Frontal cortex (tissue), 4 donors: ENCODE results near the gene SLC39A6. TPM values are rescaled to one million over a fixed set of nuclear protein-coding genes. Genes with fewer than 3 reads are reported as not detected.
A peak's percentile ranks its signal among the peaks of the same experiment; 100 is the strongest.
"Not testable (repeated sequence)": the region's sequence is repeated elsewhere in the genome, so short reads cannot be mapped to it uniquely, and the experiment has no call there.

Source experiments
- DNase-seq, 2 donors: peaks; one replicate each; pipeline ENCODE4 v3.0.0; 2012; ENCODE audit warnings: low spot score in 2 of 2
- FAIRE-seq: peaks from 2 replicates; lab custom pipeline; 2012; peaks lifted over from hg19 to GRCh38; lab: Jason Lieb, UNC
- total RNA-seq: library from RNA; depleted of rRNA; stranded (reverse); fragments of >200 nt; gene quantifications from one replicate; pipeline ENCODE4 v1.2.3, GENCODE V29; 2014
- donor health status: control.
- donor health status: control.
- donor health status: control.

The SLC39A6 gene
- total RNA-seq, 1 donor from 2014 or later, result 231 TPM

GRCh38 chr18:36141576-36141975, 12.4 kb upstream of the SLC39A6 start:
- FAIRE-seq, result no peak
- no peak for DNase-seq

GRCh38 chr18:36139245-36139644, 10.1 kb upstream of the SLC39A6 start:
- FAIRE-seq (no peak), DNase-seq (no peak)

GRCh38 chr18:36135264-36135663, 6.1 kb upstream of the SLC39A6 start:
- no peak for FAIRE-seq

GRCh38 chr18:36132756-36133155, 3.6 kb upstream of the SLC39A6 start:
- FAIRE-seq (no peak), DNase-seq (no peak)

More at GRCh38 chr18:36135264-36135663, 6.1 kb upstream of the SLC39A6 start:
- DNase-seq, result no peak

- DNase-seq, result no peak
- FAIRE-seq, result no peak
Observed at GRCh38 chr18:36131692-36132483, 2.7 kb upstream of the SLC39A6 start.

GRCh38 chr18:36130883-36131653, 1.9 kb upstream of the SLC39A6 start:
- no peak for FAIRE-seq
- DNase-seq, result no peak

- DNase-seq (peak; percentile 11 to 34), FAIRE-seq (no peak)
Observed at GRCh38 chr18:36130039-36130831, 1.1 kb upstream of the SLC39A6 start.

- FAIRE-seq, result no peak
Observed at GRCh38 chr18:36128907-36129299, 237 bp downstream of the SLC39A6 start.

GRCh38 chr18:36128530-36128870, 640 bp downstream of the SLC39A6 start:
- FAIRE-seq, result no peak

More at GRCh38 chr18:36128907-36129299, 237 bp downstream of the SLC39A6 start:
- DNase-seq, result peak in 1 of 2 donors; percentile 15

GRCh38 chr18:36127836-36128529, 1.2 kb downstream of the SLC39A6 start:
- FAIRE-seq (no peak), DNase-seq (no peak)

More at GRCh38 chr18:36128530-36128870, 640 bp downstream of the SLC39A6 start:
- peak; percentile 14 to 23 for DNase-seq

GRCh38 chr18:36126668-36127067, 2.5 kb downstream of the SLC39A6 start:
- DNase-seq, result no peak
- no peak for FAIRE-seq

GRCh38 chr18:36124841-36125240, 4.3 kb downstream of the SLC39A6 start:
- FAIRE-seq, result no peak
- no peak for DNase-seq

GRCh38 chr18:36120297-36120696, 8.8 kb downstream of the SLC39A6 start:
- DNase-seq, result no peak
- FAIRE-seq, result no peak

- DNase-seq, FAIRE-seq: not testable (repeated sequence)
Observed at GRCh38 chr18:36116771-36117170, 12.4 kb downstream of the SLC39A6 start.

- peak; percentile 19 for FAIRE-seq
- DNase-seq, result no peak
Observed at GRCh38 chr18:36114738-36115137, 14.4 kb downstream of the SLC39A6 start.

- FAIRE-seq, result no peak
Observed at GRCh38 chr18:36114251-36114650, 14.9 kb downstream of the SLC39A6 start.

GRCh38 chr18:36112302-36112701, 16.8 kb downstream of the SLC39A6 start:
- no peak for DNase-seq
- FAIRE-seq, result no peak

More at GRCh38 chr18:36114251-36114650, 14.9 kb downstream of the SLC39A6 start:
- DNase-seq, result no peak

GRCh38 chr18:36109737-36110136, 19.4 kb downstream of the SLC39A6 start:
- FAIRE-seq (no peak), DNase-seq (no peak)

- no peak for DNase-seq
- no peak for FAIRE-seq
Observed at GRCh38 chr18:36108601-36109000, 20.5 kb downstream of the SLC39A6 start.

GRCh38 chr18:36108196-36108595, 20.9 kb downstream of the SLC39A6 start:
- DNase-seq (no peak), FAIRE-seq (no peak)
